ENCODE results near the gene ARHGAP25.

DNA sequence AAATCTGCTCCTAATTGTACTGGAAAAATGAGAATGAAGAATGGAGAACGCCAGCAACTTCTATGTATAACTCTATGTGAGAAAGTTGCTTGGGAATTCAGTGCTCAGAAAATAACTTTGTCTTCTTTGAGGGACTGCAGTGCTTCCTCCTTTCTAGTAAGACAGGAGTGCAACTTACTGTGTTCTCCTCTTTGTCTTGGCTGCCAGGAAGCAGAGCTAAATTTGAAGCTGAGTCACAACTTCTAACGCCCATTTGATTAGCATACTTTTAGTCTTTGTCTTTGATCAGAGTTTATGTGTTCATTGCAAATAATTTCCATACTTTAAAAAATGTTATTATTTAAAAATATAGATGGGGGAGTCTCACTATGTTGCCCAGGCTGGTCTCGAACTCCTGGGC, 6.6 kb downstream of the ARHGAP25 start:
- TF ChIP-seq CTCF (conservative IDR thresholded peaks at IDR 0.05) (no peak), EZH2 (IDR thresholded peaks at IDR 0.05; ENCODE audit: low read depth) (no peak)

All from PC-9 (cell line).